Glutamatergic neuron (in vitro differentiated cells): ENCODE data around the gene EIF2B2. TPM values are rescaled to one million over a fixed set of nuclear protein-coding genes. Genes with fewer than 3 reads are reported as not detected.

Source experiments
- DNase-seq: peaks from one replicate; pipeline ENCODE4 v3.0.0; 2022
- H3K27ac Mint-ChIP-seq: one replicate; pipeline ENCODE4 v1.8.0; 2020; ENCODE audit warnings: mild to moderate bottlenecking, mixed read lengths, inconsistent platforms; ENCODE audit not compliant: unreplicated experiment
- H3K27me3 Mint-ChIP-seq: one replicate; pipeline ENCODE4 v1.8.0; 2020; ENCODE audit warnings: mild to moderate bottlenecking, moderate library complexity, mixed read lengths, inconsistent platforms; ENCODE audit not compliant: unreplicated experiment
- H3K36me3 Mint-ChIP-seq: one replicate; pipeline ENCODE4 v1.8.0; 2020; ENCODE audit warnings: mild to moderate bottlenecking, mixed read lengths, inconsistent platforms; ENCODE audit not compliant: unreplicated experiment
- H3K4me1 Mint-ChIP-seq: one replicate; pipeline ENCODE4 v1.8.0; 2020; ENCODE audit warnings: mild to moderate bottlenecking, low read depth, mixed read lengths, inconsistent platforms; ENCODE audit not compliant: unreplicated experiment
- H3K4me3 Mint-ChIP-seq: one replicate; pipeline ENCODE4 v1.8.0; 2020; ENCODE audit warnings: mild to moderate bottlenecking, mixed read lengths, inconsistent platforms; ENCODE audit not compliant: unreplicated experiment
- H3K9me3 Mint-ChIP-seq: one replicate; pipeline ENCODE4 v1.8.0; 2020; ENCODE audit warnings: mild to moderate bottlenecking, moderate library complexity, mixed read lengths, inconsistent platforms; ENCODE audit not compliant: unreplicated experiment
- CTCF ChIP-seq: fragments of 200-600 bp; sonication (generic); IDR thresholded peaks from one replicate; pipeline ENCODE4 v1.5.0; 2021; ENCODE audit not compliant: partially characterized antibody, unreplicated experiment
- total RNA-seq: library from RNA; stranded (reverse); fragmentation: NEBNext Ultra II Directional; extraction: Animal tissue kit (Norgen Biotek cat#: 25700); gene quantifications from one replicate; pipeline ENCODE4 v1.2.1, GENCODE V29; 2021; ENCODE audit not compliant: unreplicated experiment

Gene EIF2B2
- total RNA-seq, 1 donor from 2014 or later, result 39.6 TPM

DNA sequence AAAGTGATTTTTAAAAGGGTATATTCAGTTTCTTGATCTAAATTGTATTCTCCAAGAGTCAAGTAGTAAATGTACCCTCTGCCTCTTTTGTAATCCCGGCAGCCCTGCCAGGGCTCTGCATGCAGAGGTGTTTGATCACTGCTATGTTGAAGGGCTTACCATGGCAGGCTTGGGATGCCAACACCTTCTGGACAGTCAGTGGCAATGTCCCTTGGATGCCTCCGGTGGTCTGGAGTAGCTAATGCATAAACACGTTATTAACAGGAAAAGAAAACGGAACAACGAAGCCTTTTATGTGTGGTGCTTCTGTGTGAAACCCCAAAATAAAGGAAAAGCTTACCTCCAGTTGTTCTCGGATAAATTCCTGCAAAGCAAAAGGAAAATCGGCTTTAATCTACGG is 19.9 kb downstream of the EIF2B2 start:
- peak; percentile 67 for TF ChIP-seq CTCF
- no peak overlapping the region for H3K27ac Mint-ChIP-seq
- peak; percentile 38 for DNase-seq

DNA sequence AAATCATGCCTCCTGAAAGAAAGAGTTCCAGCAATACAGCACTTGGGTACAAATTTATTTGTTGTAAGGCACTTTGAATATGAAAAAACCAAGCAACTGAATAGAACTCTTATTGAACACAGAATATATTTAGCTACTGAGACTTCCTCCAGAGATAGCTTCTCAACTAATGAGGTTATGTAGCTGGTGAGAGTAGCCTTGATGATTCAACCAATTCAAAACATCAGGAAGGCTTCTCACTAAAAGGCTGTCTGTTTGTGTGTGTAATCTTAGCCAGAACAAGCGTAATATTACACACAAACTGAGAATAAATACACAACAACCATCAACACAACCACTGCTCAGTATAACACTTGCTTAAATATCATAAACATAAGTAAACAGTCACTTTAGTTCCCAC is 20.4 kb downstream of the EIF2B2 start:
- no peak for DNase-seq
- Mint-ChIP-seq H3K4me1 (no peaks in the 10 kb centered on the region), H3K27me3 (no peaks in the 10 kb centered on the region), H3K36me3 (no peaks in the 10 kb centered on the region), H3K27ac (no peak overlapping the region), H3K4me3 (no peak overlapping the region), H3K9me3 (peaks cover 1% of the 10 kb centered on the region)
- peak; percentile 37 for TF ChIP-seq CTCF

More for the DNA sequence above, 19.9 kb downstream of the EIF2B2 start:
- Mint-ChIP-seq H3K4me1 (no peaks in the 10 kb centered on the region), H3K4me3 (no peak overlapping the region), H3K36me3 (no peaks in the 10 kb centered on the region), H3K27me3 (no peaks in the 10 kb centered on the region), H3K9me3 (peaks cover 1% of the 10 kb centered on the region)

- Mint-ChIP-seq H3K9me3 (peaks cover 1% of the 10 kb centered on the region), H3K4me1 (no peaks in the 10 kb centered on the region), H3K27me3 (no peaks in the 10 kb centered on the region), H3K27ac (no peak overlapping the region), H3K36me3 (no peaks in the 10 kb centered on the region), H3K4me3 (no peak overlapping the region)
- TF ChIP-seq CTCF, result no peak
- no peak for DNase-seq
Measured at GRCh38 chr14:75025082-75025481, 22.4 kb downstream of the EIF2B2 start.

GRCh38 chr14:75025876-75026275 is 23.2 kb downstream of the EIF2B2 start:
- H3K27me3 Mint-ChIP-seq, result no peaks in the 10 kb centered on the region
- H3K9me3 Mint-ChIP-seq, result peaks cover 1% of the 10 kb centered on the region
- no peak for DNase-seq
- H3K36me3 Mint-ChIP-seq, result no peaks in the 10 kb centered on the region
- H3K4me3 Mint-ChIP-seq, result no peak overlapping the region
- H3K4me1 Mint-ChIP-seq, result no peaks in the 10 kb centered on the region
- H3K27ac Mint-ChIP-seq, result no peak overlapping the region
- TF ChIP-seq CTCF, result no peak

GRCh38 chr14:75030147-75030546 is 27.4 kb downstream of the EIF2B2 start:
- TF ChIP-seq CTCF, result no peak
- H3K4me3 Mint-ChIP-seq, result no peak overlapping the region
- no peak for DNase-seq
- no peaks in the 10 kb centered on the region for H3K9me3 Mint-ChIP-seq
- no peaks in the 10 kb centered on the region for H3K36me3 Mint-ChIP-seq
- no peak overlapping the region for H3K27ac Mint-ChIP-seq
- H3K27me3 Mint-ChIP-seq, result no peaks in the 10 kb centered on the region
- H3K4me1 Mint-ChIP-seq, result no peaks in the 10 kb centered on the region
